Measurements from ENCODE around the gene OR52A1.
"Not testable (repeated sequence)": the region's sequence is repeated elsewhere in the genome, so short reads cannot be mapped to it uniquely, and the experiment has no call there.

The OR52A1 gene

DNA sequence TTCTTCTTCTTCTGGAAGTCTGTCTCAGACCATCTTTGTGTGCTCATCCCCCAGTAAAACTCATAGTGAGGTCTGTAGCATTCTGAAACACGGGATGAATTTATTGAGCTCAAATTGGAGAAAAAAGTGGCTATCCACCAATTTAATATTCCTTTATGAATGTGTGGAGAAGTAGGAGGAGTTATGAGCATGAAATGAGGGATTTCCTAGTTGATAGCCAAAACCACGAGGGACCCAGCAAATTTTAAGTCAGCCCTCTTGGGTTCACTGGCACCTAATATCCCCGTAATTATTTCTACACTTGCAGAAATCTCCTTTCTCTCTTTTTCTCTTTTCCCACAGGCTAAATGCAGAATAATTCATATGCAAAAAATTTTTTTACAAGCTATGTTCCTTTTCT lies at the start of gene OR52A1:
OR52A1 (minus strand) TSS at position 101 of the 400 bp plus-strand sequence. CDS start 2,388 bp downstream, outside the sequence.
- DNase-seq, result no peak

GRCh38 chr11:5203366-5203765 lies 48.8 kb upstream of the OR52A1 start:
- no peak for DNase-seq

DNA sequence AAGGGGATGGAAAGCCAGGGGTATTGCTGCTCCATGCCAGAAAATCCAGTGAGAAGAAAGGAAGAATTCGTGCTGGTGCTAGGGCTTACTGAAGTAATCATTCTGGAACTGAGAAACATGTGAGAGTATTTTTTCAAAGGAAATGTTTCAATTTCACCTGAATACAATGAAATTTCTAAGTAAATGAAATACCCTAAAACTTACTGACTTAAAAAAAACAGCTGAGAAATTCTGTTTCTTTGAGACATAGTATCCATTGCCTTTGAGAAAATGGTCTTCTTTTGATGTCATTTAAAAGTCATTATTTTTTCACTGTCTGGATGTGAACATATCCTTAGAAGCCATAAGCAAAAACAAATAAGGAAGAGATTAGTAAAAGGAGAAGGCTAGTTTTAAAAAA lies 46.0 kb upstream of the OR52A1 start, which contains the start of gene OR51V1:
OR51V1 (minus strand) TSS at position 101 of the 400 bp plus-strand sequence; CDS start at position 101, 0 bp downstream.
- no peak for DNase-seq

DNA sequence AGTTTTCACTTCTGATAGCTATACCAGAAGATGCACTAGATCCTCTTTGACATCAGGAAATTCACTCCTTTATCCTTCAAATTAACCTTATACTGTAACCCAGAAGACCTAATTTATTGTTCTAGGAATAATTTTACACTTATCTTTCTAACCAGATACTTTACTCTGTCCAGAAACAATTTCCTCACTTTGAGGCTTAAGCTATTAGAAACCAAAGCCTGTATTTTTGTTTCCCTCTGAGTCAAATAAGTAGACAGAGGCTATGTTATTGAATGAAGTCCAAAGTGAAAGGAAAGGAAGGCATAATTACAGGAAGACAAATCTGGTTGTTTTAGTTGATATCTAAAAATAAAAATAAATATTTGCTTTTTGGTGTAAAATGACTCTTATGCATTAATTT lies 43.7 kb upstream of the OR52A1 start:
- DNase-seq, result no peak

GRCh38 chr11:5197536-5197935 lies 43.0 kb upstream of the OR52A1 start:
- no peak for DNase-seq

- no peak for DNase-seq
These were observed 42.2 kb upstream of the OR52A1 start for GRCh38 chr11:5196731-5197130.

GRCh38 chr11:5196067-5196466 lies 41.5 kb upstream of the OR52A1 start:
- no peak for DNase-seq

- no peak for DNase-seq
These were observed 38.2 kb upstream of the OR52A1 start for GRCh38 chr11:5192738-5193137.

DNA sequence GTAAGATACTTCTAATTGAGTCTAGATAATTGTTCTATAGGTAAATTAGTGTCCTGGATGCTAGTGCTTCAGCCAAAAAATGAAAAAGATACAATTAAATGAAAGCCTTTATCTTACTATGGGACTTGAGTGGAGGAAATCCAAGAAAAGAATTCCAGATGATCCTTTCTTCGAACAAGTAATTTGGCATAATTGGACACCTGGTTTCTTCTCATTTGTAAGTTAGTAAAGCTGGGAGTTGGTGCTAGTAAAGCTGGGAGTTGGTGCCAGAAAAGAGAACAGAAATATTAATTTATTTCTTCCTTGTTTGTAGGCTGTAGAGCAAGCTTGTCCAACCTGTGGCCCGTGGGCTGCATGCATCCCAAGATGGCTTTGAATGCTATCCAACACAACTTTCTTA lies 33.6 kb upstream of the OR52A1 start:
- no peak for DNase-seq

- no peak for DNase-seq
These were observed 23.7 kb upstream of the OR52A1 start for GRCh38 chr11:5178046-5178837.

DNA sequence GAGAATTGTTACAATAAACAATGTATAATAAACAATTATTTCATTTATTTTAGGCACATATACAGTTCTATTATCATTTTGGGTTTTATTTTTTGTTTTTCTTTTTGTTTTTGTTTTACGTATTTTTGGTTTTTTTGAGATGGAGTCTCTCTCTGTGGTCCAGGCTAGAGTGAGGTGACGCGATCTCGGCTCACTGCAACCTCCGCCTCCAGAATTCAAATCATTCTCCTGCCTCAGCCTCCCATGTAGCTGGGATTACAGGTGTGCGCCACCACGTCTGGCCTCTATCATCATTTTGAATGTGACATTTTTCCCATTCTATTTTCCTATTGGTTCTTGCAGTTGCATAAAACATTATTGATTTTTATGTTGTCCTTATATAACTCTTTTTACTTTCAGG lies 20.4 kb upstream of the OR52A1 start:
- no peak for DNase-seq

DNA sequence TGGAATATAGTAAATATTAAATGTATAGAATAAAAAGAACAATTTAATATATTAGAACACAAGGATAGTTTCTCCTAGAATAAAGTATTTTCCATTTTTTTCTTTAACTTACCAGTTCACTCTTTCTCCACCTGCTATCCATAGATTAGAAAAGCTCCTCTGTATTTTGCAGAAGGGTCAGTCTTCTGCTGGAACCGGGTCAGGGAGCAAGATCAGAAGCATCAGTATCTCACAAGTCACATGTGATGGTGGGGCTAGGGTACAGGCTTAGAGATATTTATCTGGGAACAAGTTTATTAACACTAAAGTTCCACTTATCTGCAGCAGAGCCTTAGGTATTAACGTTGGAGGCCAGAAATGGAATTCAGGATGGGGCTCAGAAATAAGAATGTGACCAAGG lies 17.3 kb upstream of the OR52A1 start:
- no peak for DNase-seq

DNA sequence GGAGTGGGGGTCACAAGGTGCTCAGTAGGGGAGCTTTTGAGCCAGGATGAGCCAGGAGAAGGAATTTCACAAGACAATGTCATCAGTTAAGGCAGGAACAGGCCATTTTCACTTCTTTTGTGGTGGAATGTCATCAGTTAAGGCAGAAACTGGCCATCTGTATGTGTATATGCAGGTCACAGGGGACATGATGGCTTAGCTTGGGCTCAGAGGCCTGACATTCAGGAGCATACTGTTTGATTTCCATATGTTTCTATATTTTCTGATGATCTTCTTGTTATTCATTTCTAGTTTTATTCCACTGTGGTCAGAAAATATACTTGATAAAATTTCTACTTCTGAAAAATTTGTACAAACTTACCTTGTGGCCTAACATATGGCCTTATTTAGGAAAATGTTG lies 11.3 kb upstream of the OR52A1 start:
- not testable (repeated sequence) for DNase-seq

GRCh38 chr11:5164807-5165206 lies 10.2 kb upstream of the OR52A1 start:
- DNase-seq, result not testable (repeated sequence)

DNA sequence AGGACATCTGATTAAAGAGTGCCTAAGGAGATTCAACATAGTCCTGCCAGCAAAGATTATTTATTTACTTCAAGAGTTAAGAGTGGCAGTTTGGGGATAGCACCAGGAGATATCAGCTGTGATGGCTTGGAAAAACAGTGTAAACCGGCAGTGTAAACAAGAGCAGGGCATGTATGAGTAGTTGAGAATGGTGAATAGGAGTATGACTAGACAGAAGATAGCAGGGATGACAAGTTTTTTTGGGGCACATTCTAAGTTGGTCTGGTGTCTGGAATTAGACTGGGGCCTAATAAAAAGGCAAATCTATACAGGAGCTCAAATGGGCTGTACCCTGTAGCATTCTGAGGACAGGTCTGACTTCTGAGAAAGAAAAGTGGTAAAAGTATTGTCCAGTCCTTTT lies 6.5 kb upstream of the OR52A1 start:
- not testable (repeated sequence) for DNase-seq

DNA sequence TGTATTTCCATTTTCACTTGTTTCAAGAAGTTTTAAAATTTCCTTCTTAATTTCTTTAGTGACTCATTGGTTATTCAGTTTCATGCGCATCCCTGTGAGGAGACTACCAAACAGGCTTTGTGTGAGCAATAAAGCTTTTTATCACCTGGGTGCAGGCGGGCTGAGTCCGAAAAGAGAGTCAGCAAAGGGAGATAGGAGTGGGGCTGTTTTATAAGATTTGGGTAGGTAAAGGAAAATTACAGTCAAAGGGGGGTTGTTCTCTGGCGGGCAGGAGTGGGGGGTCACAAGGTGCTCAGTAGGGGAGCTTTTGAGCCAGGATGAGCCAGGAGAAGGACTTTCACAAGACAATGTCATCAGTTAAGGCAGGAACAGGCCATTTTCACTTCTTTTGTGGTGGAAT lies 5.7 kb upstream of the OR52A1 start:
- not testable (repeated sequence) for DNase-seq

DNA sequence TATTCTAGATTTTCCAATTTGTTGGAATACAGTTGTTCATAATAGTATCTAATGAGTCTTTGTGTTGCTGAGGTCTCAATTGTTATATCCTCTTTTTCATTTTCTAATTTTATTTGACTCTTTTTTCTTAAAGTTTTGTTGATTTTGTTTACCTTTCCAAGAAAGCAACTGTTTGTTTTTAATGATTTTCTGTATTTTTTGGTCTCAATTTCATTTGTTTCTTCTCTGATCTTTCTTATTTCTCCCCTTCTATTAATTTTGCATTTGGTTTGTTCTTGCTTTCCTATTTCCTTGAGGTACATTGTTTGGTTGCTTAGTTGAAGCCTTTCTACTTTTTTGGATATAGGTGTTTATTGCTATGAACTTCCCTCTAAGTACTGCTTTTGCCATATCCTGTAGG lies 5.2 kb upstream of the OR52A1 start:
- no peak for DNase-seq

DNA sequence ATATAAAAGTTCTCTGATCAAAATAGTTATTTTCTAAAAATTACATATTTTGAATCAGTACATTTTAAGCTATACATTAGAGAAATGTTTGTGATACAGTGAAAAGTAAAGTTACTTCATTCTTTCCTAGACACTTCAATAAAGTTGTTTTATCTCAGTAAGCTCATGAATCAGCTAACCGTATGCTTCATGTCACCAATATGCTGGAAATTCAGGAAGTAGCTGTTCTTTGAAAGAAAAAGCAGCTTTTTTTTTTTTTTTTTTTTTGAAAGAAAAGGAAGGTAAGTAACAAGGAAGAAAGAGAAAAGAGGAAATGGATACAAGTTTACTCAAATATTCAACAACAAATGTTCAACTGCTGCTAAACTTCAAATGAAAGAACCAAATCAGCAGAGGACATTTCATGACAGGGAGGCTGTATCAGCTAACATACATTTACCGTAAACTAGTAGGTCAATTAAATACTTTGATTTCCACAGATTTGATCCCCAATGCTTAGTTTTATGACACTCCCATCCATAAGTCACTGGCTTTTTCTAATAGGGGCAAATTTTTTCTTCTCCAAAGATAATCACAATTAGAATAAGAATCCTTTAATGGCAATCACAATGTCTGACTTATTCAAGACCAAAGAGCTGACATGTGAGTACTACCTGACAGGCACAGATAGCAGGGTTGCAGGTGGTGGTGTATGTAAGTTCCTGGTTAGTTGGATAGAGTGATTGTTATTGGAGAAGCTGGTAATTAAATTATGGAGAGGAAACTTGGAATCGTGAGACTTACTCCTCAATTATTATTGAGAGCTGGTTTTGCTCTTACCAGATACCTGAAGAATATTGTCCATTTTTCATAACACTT lies 754 bp downstream of the OR52A1 start:
- no peak for DNase-seq

GRCh38 chr11:5151713-5152153 lies 2.8 kb downstream of the OR52A1 start:
- DNase-seq, result no peak

DNA sequence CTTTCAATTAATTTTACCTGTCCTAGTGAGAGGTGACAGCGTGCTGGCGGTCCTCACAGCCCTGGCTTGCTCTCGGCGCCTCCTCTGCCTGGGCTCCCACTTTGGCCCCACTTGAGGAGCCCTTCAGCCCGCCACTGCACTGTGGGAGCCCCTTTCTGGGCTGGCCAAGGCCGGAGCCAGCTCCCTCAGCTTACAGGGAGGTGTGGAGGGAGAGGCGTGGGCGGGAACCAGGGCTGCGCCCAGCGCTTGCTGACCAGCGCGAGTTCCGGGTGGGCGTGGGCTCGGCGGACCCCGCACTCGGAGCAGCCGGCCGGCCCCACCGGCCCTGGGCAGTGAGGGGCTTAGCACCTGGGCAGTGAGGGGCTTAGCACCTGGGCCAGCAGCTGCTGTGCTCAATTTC lies 10.4 kb downstream of the OR52A1 start:
- not testable (repeated sequence) for DNase-seq

GRCh38 chr11:5137996-5138395 lies 16.6 kb downstream of the OR52A1 start, which contains the start of gene OR52A5:
TSS of gene OR52A5 (minus strand) at chr11:5138356. CDS start at chr11:5132642, 5,714 bp downstream.
- no peak for DNase-seq

- no peak for DNase-seq
These were observed 17.5 kb downstream of the OR52A1 start for GRCh38 chr11:5137014-5137413.

GRCh38 chr11:5136261-5136660 lies 18.3 kb downstream of the OR52A1 start:
- DNase-seq, result no peak

Measured in activated T-cell treated with anti-CD3 and anti-CD28 coated beads, Interleukin-2, amount 50 U/mL, for 48 hours (primary cell).